SK-N-SH (cell line): ENCODE data around the gene KCTD20. TPM values are rescaled to one million over a fixed set of nuclear protein-coding genes. Genes with fewer than 3 reads are reported as not detected.

Experiments used
- CTCF ChIA-PET: fragments of 300-600, 350-600 bp; formaldehyde crosslinking; extraction: SDS; loops from one replicate; lab custom pipeline; 2021; lab: Yijun Ruan, JAX
- POLR2A ChIA-PET: fragments of 350-600 bp; sonication (Branson Sonifier 250); formaldehyde crosslinking; extraction: SDS; loops from one replicate; lab custom pipeline; 2020; ENCODE audit warnings: antibody characterized with exemption, inconsistent platforms; lab: Yijun Ruan, JAX
- DNase-seq: peaks from one replicate; pipeline ENCODE4 v3.0.0; 2012
- H2AFZ ChIP-seq: fragments of 200-600 bp; sonication (generic); 2 replicates; pipeline ENCODE4 v1.8.1; 2016; ENCODE audit warnings: antibody characterized with exemption, mild to moderate bottlenecking, low read depth
- H3F3A ChIP-seq: fragments of 200-600 bp; sonication (generic); replicated peaks from 2 replicates; pipeline ENCODE3; 2016; ENCODE audit warnings: antibody characterized with exemption, mild to moderate bottlenecking; ENCODE audit not compliant: insufficient read depth
- H3K27ac ChIP-seq, 2 experiments: fragments of 200-500 bp in 1 of 2; fragments of 200-600 bp in 1 of 2; sonication (Bioruptor generic) in 1 of 2; sonication (generic), shearing (Covaris generic) in 1 of 2; 2 replicates each; pipeline versions ENCODE4 v1.5.1 to v1.6.1; 2014 to 2016; ENCODE audit warnings: low read depth in 2 of 2, inconsistent platforms in 1 of 2, low read length in 1 of 2, mild to moderate bottlenecking in 1 of 2, mixed read lengths in 1 of 2
- H3K27me3 ChIP-seq: fragments of 200-600 bp; sonication (generic), shearing (Covaris generic); 2 replicates; pipeline ENCODE4 v1.6.1; 2016; ENCODE audit warnings: mixed run types; ENCODE audit not compliant: insufficient read depth
- H3K36me3 ChIP-seq, 2 experiments: fragments of 200-500 bp in 1 of 2; fragments of 200-600 bp in 1 of 2; sonication (Bioruptor generic) in 1 of 2; sonication (generic) in 1 of 2; replicated peaks in 1 of 2; 2 replicates each; pipeline versions ENCODE3 to v1.5.1; 2014 to 2016; ENCODE audit warnings: low read length in 1 of 2, mild to moderate bottlenecking in 1 of 2; ENCODE audit not compliant: insufficient read depth in 2 of 2, control insufficient read depth in 1 of 2
- H3K4me1 ChIP-seq, 2 experiments: fragments of 200-500 bp in 1 of 2; fragments of 200-600 bp in 1 of 2; sonication (Bioruptor generic) in 1 of 2; sonication (generic), shearing (Covaris generic) in 1 of 2; 2 replicates each; pipeline versions ENCODE4 v1.5.1 to v1.6.1; 2014 to 2016; ENCODE audit warnings: low read depth in 1 of 2, low read length in 1 of 2, mixed run types in 1 of 2; ENCODE audit not compliant: insufficient read depth in 2 of 2, control insufficient read depth in 1 of 2
- H3K4me2 ChIP-seq: fragments of 200-600 bp; sonication (generic), shearing (Covaris generic); 2 replicates; pipeline ENCODE4 v1.6.1; 2017; ENCODE audit warnings: mixed run types
- H3K4me3 ChIP-seq, 2 experiments: fragments of 200-500 bp in 1 of 2; fragments of 200-600 bp in 1 of 2; sonication (Bioruptor generic) in 1 of 2; sonication (generic), shearing (Covaris generic) in 1 of 2; 2 replicates each; pipeline versions ENCODE4 v1.5.1 to v1.8.1; 2014 to 2016; ENCODE audit warnings: low read depth in 2 of 2, inconsistent platforms in 1 of 2, low read length in 1 of 2, mild to moderate bottlenecking in 1 of 2, mixed read lengths in 1 of 2, moderate library complexity in 1 of 2
- H3K79me2 ChIP-seq: fragments of 200-600 bp; sonication (generic); 2 replicates; pipeline ENCODE4 v1.8.1; 2017; ENCODE audit warnings: mild to moderate bottlenecking; ENCODE audit not compliant: insufficient read depth
- H3K9ac ChIP-seq: fragments of 200-600 bp; sonication (generic); 2 replicates; pipeline ENCODE4 v1.6.1; 2017; ENCODE audit warnings: mixed run types
- H3K9me2 ChIP-seq: fragments of 200-600 bp; sonication (generic); 2 replicates; pipeline ENCODE4 v1.6.1; 2017; ENCODE audit warnings: mixed run types
- H3K9me3 ChIP-seq: fragments of 200-600 bp; sonication (generic); 2 replicates; pipeline ENCODE4 v1.6.1; 2017; ENCODE audit warnings: mixed run types, mild to moderate bottlenecking, moderate library complexity
- H4K20me1 ChIP-seq: fragments of 200-600 bp; sonication (generic); 2 replicates; pipeline ENCODE4 v1.6.1; 2017; ENCODE audit warnings: mild to moderate bottlenecking, mixed run types; ENCODE audit not compliant: insufficient read depth
- CHD2 ChIP-seq: fragments of 150-350 bp; IDR thresholded peaks from 2 replicates; pipeline ENCODE4 v1.6.1; 2018; ENCODE audit warnings: low read length; ENCODE audit not compliant: partially characterized antibody
- EP300 ChIP-seq, 2 experiments: IDR thresholded peaks; 2 replicates each; pipeline versions ENCODE4 v1.4.0 to v1.6.1; 2012; ENCODE audit warnings: borderline replicate concordance in 1 of 2, low read depth in 1 of 2, low read length in 1 of 2
- EZH2phosphoT487 ChIP-seq: fragments of 200-600 bp; sonication (generic); IDR thresholded peaks from 2 replicates; pipeline ENCODE4 v1.6.1; 2017; ENCODE audit warnings: low read depth, mixed run types, mild to moderate bottlenecking, antibody characterized with exemption, moderate library complexity, borderline replicate concordance
- FOSL2 ChIP-seq: IDR thresholded peaks from 2 replicates; pipeline ENCODE4 v1.4.0; 2012; ENCODE audit warnings: low read depth, mild to moderate bottlenecking, moderate library complexity, borderline replicate concordance
- FOXJ3 ChIP-seq: sonication (generic); formaldehyde crosslinking; IDR thresholded peaks from 2 replicates; pipeline ENCODE4 v1.5.1; 2020; ENCODE audit warnings: mild to moderate bottlenecking, missing genetic modification reagents
- FOXM1 ChIP-seq: IDR thresholded peaks from 2 replicates; pipeline ENCODE4 v1.4.0; 2012; ENCODE audit warnings: low read depth, mild to moderate bottlenecking
- JUND ChIP-seq: IDR thresholded peaks from 2 replicates; pipeline ENCODE4 v1.4.0; 2012
- MXI1 ChIP-seq: IDR thresholded peaks from 2 replicates; pipeline ENCODE4 v1.6.1; 2012; ENCODE audit warnings: mild to moderate bottlenecking, low read depth, low read length, improper control_type of control experiment
- RCOR1 ChIP-seq: fragments of 150-350 bp; IDR thresholded peaks from 2 replicates; pipeline ENCODE4 v1.6.1; 2017; ENCODE audit warnings: antibody characterized with exemption, low read length
- RFX5 ChIP-seq: IDR thresholded peaks from 2 replicates; pipeline ENCODE4 v1.6.1; 2012; ENCODE audit warnings: mild to moderate bottlenecking, improper control_type of control experiment, low read length
- SIN3A ChIP-seq: IDR thresholded peaks from 2 replicates; pipeline ENCODE4 v1.6.1; 2012; ENCODE audit warnings: low read depth, mild to moderate bottlenecking, low read length, moderate library complexity, borderline replicate concordance
- TCF12 ChIP-seq: IDR thresholded peaks from 2 replicates; pipeline ENCODE4 v1.4.0; 2012
- TEAD4 ChIP-seq: IDR thresholded peaks from 2 replicates; pipeline ENCODE4 v1.4.0; 2012; ENCODE audit warnings: mild to moderate bottlenecking, borderline replicate concordance; ENCODE audit not compliant: insufficient read depth
- YY1 ChIP-seq: IDR thresholded peaks from 2 replicates; pipeline ENCODE4 v1.4.0; 2012; ENCODE audit warnings: low read depth, mild to moderate bottlenecking
- WGBS: methylation state at CpG from one replicate; pipeline ENCODE4 v1.1.6; 2017; ENCODE audit warnings: low lambda C conversion rate; 5-methylcytosine and 5-hydroxymethylcytosine counted together
- polyA plus RNA-seq, 3 experiments: library from polyadenylated mRNA; depleted of rRNA; stranded (reverse); fragments of >200 nt; gene quantifications; 2 replicates each; pipeline ENCODE4 v1.2.3, GENCODE V29; 2012
- TF ChIP-seq, protein P1 (sequence below): IDR thresholded peaks from 2 replicates; pipeline ENCODE4; 2012
- TF ChIP-seq, protein P2 (sequence below): IDR thresholded peaks from 2 replicates; pipeline ENCODE4 v1.6.1; 2012; ENCODE audit warnings: mild to moderate bottlenecking, low read depth, low read length, moderate library complexity
- TF ChIP-seq, protein P3 (sequence below): IDR thresholded peaks from 2 replicates; pipeline ENCODE4 v1.4.0; 2012; ENCODE audit warnings: low read depth, borderline replicate concordance
- TF ChIP-seq, protein P4 (sequence below): fragments of 150-350 bp; IDR thresholded peaks from 2 replicates; pipeline ENCODE4 v1.6.1; 2016; ENCODE audit warnings: mild to moderate bottlenecking, low read depth, low read length
- TF ChIP-seq, protein P5 (sequence below): fragments of 150-350 bp; IDR thresholded peaks from 2 replicates; pipeline ENCODE4 v1.6.1; 2017; ENCODE audit warnings: antibody characterized with exemption, low read length, low read depth, borderline replicate concordance

Gene KCTD20
- polyA plus RNA-seq, 1 of the 3 experiments (the other 2 are of a cell fraction) = 29.0 TPM

DNA sequence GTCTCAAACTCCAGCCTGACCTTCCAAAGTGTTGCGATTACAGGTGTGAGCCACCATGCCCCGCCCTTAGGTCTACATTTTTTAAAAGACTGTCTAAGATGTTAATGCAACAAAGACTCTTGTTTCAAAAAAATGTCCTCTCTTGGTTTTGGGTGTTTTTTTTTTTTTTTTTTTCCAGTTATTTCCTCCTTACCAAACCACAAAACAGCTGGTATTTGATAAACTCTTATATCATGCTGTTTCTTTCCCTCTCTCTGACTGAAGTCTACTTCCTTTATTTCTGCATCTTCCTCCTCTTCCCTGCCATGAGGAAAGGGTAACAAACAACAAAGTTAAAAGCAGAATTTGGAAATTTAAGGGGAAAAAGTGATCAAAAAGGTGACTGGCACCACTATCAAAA lies 83.3 kb downstream of the KCTD20 start:
- H3K27ac ChIP-seq = no peak overlapping the region
- H3K9ac ChIP-seq = no peak overlapping the region
- H3K9me2 ChIP-seq = no peaks in the 10 kb centered on the region
- no peak overlapping the region for H3K4me3 ChIP-seq
- H3K79me2 ChIP-seq = peaks cover 15% of the 10 kb centered on the region; the same call in 1 of the 2 replicates
- no peaks in the 10 kb centered on the region for H3F3A ChIP-seq
- ChIA-PET CTCF (interaction anchor here (1.5 kb wide), 1 partner anchor 19 kb away, joined by 3 read pairs; no protein-coding TSS in a partner anchor), POLR2A (no interaction called here)
- DNase-seq = no peak
- H3K4me2 ChIP-seq = no peak overlapping the region
- no peaks in the 10 kb centered on the region for H3K4me1 ChIP-seq
- H3K36me3 ChIP-seq = peaks cover 20 to 33% of the 10 kb centered on the region in 2 experiments
- H2AFZ ChIP-seq = no peak overlapping the region
- H3K9me3 ChIP-seq = no peaks in the 10 kb centered on the region
- TF ChIP-seq FOXJ3 (CRISPR knock-in tag) = no peak
- no peak for TF ChIP-seq CHD2
- no peak for TF ChIP-seq YY1
- no peak for TF ChIP-seq RCOR1
- TF ChIP-seq, protein P1, sequence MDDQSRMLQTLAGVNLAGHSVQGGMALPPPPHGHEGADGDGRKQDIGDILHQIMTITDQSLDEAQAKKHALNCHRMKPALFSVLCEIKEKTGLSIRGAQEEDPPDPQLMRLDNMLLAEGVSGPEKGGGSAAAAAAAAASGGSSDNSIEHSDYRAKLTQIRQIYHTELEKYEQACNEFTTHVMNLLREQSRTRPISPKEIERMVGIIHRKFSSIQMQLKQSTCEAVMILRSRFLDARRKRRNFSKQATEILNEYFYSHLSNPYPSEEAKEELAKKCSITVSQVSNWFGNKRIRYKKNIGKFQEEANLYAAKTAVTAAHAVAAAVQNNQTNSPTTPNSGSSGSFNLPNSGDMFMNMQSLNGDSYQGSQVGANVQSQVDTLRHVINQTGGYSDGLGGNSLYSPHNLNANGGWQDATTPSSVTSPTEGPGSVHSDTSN = no peak
- TF ChIP-seq, protein P2, sequence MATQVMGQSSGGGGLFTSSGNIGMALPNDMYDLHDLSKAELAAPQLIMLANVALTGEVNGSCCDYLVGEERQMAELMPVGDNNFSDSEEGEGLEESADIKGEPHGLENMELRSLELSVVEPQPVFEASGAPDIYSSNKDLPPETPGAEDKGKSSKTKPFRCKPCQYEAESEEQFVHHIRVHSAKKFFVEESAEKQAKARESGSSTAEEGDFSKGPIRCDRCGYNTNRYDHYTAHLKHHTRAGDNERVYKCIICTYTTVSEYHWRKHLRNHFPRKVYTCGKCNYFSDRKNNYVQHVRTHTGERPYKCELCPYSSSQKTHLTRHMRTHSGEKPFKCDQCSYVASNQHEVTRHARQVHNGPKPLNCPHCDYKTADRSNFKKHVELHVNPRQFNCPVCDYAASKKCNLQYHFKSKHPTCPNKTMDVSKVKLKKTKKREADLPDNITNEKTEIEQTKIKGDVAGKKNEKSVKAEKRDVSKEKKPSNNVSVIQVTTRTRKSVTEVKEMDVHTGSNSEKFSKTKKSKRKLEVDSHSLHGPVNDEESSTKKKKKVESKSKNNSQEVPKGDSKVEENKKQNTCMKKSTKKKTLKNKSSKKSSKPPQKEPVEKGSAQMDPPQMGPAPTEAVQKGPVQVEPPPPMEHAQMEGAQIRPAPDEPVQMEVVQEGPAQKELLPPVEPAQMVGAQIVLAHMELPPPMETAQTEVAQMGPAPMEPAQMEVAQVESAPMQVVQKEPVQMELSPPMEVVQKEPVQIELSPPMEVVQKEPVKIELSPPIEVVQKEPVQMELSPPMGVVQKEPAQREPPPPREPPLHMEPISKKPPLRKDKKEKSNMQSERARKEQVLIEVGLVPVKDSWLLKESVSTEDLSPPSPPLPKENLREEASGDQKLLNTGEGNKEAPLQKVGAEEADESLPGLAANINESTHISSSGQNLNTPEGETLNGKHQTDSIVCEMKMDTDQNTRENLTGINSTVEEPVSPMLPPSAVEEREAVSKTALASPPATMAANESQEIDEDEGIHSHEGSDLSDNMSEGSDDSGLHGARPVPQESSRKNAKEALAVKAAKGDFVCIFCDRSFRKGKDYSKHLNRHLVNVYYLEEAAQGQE = no peak
- no peak for TF ChIP-seq RFX5
- TF ChIP-seq JUND = no peak
- no peak for TF ChIP-seq EZH2phosphoT487
- no peak for TF ChIP-seq SIN3A
- TF ChIP-seq, protein P3, sequence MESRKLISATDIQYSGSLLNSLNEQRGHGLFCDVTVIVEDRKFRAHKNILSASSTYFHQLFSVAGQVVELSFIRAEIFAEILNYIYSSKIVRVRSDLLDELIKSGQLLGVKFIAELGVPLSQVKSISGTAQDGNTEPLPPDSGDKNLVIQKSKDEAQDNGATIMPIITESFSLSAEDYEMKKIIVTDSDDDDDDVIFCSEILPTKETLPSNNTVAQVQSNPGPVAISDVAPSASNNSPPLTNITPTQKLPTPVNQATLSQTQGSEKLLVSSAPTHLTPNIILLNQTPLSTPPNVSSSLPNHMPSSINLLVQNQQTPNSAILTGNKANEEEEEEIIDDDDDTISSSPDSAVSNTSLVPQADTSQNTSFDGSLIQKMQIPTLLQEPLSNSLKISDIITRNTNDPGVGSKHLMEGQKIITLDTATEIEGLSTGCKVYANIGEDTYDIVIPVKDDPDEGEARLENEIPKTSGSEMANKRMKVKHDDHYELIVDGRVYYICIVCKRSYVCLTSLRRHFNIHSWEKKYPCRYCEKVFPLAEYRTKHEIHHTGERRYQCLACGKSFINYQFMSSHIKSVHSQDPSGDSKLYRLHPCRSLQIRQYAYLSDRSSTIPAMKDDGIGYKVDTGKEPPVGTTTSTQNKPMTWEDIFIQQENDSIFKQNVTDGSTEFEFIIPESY = no peak
- TF ChIP-seq, protein P4, sequence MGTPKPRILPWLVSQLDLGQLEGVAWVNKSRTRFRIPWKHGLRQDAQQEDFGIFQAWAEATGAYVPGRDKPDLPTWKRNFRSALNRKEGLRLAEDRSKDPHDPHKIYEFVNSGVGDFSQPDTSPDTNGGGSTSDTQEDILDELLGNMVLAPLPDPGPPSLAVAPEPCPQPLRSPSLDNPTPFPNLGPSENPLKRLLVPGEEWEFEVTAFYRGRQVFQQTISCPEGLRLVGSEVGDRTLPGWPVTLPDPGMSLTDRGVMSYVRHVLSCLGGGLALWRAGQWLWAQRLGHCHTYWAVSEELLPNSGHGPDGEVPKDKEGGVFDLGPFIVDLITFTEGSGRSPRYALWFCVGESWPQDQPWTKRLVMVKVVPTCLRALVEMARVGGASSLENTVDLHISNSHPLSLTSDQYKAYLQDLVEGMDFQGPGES = no peak
- TF ChIP-seq FOSL2 = no peak
- no peak for TF ChIP-seq TEAD4
- TF ChIP-seq FOXM1 = no peak
- TF ChIP-seq MXI1 = no peak
- TF ChIP-seq, protein P5, sequence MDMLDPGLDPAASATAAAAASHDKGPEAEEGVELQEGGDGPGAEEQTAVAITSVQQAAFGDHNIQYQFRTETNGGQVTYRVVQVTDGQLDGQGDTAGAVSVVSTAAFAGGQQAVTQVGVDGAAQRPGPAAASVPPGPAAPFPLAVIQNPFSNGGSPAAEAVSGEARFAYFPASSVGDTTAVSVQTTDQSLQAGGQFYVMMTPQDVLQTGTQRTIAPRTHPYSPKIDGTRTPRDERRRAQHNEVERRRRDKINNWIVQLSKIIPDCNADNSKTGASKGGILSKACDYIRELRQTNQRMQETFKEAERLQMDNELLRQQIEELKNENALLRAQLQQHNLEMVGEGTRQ = no peak
- TF ChIP-seq TCF12 = no peak
- no peak for TF ChIP-seq EP300 (IDR thresholded peaks at IDR 0.05; ENCODE audit: borderline replicate concordance in 1 of 2, low read depth in 1 of 2, low read length in 1 of 2)
- no peaks in the 10 kb centered on the region for H3K27me3 ChIP-seq
- H4K20me1 ChIP-seq = no peaks in the 10 kb centered on the region; the same call in 1 of the 2 replicates
- WGBS = 99% methylated on average over 2 of the region's 2 CpGs
